Measurements from ENCODE around the gene MIAT.

The MIAT gene

DNA sequence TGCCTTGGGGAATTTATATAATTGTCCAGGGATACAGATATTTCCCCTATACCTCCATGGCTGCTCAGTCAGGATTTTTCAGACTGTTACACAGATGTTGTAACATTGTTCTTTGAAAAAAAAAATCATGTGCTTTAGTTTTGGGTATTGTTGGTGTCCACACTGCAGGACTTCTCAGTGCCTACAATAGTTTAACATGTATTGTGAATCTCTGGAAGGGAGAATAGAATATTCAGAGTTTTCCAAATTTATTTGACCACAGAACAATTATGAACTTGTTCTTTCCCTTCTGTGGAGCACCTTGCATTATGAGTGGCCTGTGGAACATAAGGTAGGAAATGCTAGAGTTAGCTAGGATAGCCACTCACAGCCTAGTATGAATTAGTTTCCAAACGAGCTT, 21.1 kb upstream of the MIAT start:
- H3K27ac ChIP-seq (ENCODE audit: low read depth, low read length) = no peak overlapping the region
- no peaks in the 10 kb centered on the region for H3K36me3 ChIP-seq (ENCODE audit: control insufficient read depth, insufficient read depth, low read length)
- H3K4me3 ChIP-seq (ENCODE audit: low read length) = no peak overlapping the region
- H3K9ac ChIP-seq (ENCODE audit: low read length) = no peak overlapping the region
- H3K27me3 ChIP-seq (ENCODE audit: control insufficient read depth, insufficient read depth, low read length) = no peaks in the 10 kb centered on the region
- no peaks in the 10 kb centered on the region for H3K4me1 ChIP-seq (ENCODE audit: control insufficient read depth, insufficient read depth, low read length)

DNA sequence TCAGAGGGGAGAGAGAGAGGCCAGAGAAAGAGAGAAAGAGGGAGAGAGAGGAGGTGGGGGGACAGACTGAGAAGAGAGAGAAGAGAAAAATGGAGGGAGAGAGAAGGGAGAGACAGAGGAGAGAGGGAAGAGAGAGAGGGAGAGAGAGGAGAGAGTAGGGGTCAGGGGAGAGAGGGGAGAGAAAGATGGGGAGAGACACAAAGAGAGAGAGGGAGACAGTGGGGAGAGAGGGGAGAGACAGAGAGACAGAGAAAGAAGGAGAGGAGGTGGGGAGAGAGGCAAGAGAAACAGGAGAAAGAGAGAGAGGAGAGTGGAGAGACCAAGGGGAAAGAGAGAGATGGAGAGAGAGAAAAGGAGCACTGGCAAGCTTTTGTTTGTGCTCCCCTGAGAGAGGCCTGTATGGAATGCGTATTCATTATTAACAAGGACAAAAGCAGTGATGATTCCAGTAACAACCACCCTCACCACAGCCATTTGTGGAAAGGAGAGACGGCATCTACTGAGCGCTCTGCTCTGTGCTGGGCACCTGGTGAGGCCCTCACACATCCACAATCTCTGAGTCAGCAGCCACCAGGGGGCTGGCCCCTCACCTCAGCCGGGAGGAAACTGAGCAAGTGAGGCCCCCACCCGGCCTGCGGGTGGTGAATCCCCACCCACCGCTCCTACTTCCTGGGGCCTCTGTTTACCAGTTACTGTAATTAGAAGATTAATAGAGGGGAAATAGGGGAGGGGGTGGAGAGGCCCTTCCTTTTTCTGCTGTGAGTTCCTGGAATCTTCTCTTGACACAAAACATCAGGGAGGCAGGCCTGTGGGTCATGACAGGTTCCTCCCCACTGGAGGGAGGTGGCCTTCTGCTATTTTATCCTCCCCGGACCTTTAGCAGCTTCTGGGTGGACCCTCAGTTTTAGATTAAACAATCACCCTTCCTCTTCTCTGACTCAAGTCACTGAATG, 14.6 kb upstream of the MIAT start:
- no peaks in the 10 kb centered on the region for H3K27me3 ChIP-seq (ENCODE audit: control insufficient read depth, insufficient read depth, low read length)
- H3K4me1 ChIP-seq (ENCODE audit: control insufficient read depth, insufficient read depth, low read length) = no peaks in the 10 kb centered on the region
- H3K9ac ChIP-seq (ENCODE audit: low read length) = no peak overlapping the region
- no peaks in the 10 kb centered on the region for H3K36me3 ChIP-seq (ENCODE audit: control insufficient read depth, insufficient read depth, low read length)
- no peak overlapping the region for H3K27ac ChIP-seq (ENCODE audit: low read depth, low read length)
- no peak overlapping the region for H3K4me3 ChIP-seq (ENCODE audit: low read length)

- Histone ChIP-seq H3K9ac (ENCODE audit: low read length) (no peak overlapping the region), H3K36me3 (ENCODE audit: control insufficient read depth, insufficient read depth, low read length) (no peaks in the 10 kb centered on the region), H3K27ac (ENCODE audit: low read depth, low read length) (no peak overlapping the region), H3K4me1 (ENCODE audit: control insufficient read depth, insufficient read depth, low read length) (no peaks in the 10 kb centered on the region), H3K4me3 (ENCODE audit: low read length) (no peak overlapping the region), H3K27me3 (ENCODE audit: control insufficient read depth, insufficient read depth, low read length) (peaks cover 2% of the 10 kb centered on the region)
These were observed 13.8 kb upstream of the MIAT start for GRCh38 chr22:26643418-26644100.

DNA sequence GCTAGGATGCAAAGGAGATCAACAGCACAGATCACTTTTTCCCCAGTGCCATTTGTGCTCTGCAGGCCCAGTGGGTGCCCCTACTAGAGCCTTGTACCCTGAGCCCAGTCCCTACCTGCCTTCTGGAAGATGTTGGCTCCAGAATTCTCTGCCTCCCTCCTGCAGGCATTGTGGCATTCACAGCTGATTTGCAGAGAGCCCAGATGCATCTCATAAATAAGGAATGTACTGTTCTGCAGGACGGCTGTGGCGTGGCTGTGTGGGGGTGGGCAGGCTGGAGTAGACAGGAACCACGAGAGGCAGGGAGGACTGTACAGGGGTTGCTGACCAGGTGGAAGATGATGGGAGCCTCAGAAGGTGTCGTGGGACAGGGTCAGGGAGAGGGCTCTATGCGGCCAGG, 11.2 kb upstream of the MIAT start:
- peaks cover 7% of the 10 kb centered on the region for H3K27me3 ChIP-seq (ENCODE audit: control insufficient read depth, insufficient read depth, low read length)

GRCh38 chr22:26648011-26648497, 9.3 kb upstream of the MIAT start:
- Histone ChIP-seq H3K4me3 (ENCODE audit: low read length) (no peak overlapping the region), H3K27me3 (ENCODE audit: control insufficient read depth, insufficient read depth, low read length) (peaks cover 8% of the 10 kb centered on the region), H3K27ac (ENCODE audit: low read depth, low read length) (no peak overlapping the region), H3K4me1 (ENCODE audit: control insufficient read depth, insufficient read depth, low read length) (no peaks in the 10 kb centered on the region), H3K36me3 (ENCODE audit: control insufficient read depth, insufficient read depth, low read length) (no peaks in the 10 kb centered on the region), H3K9ac (ENCODE audit: low read length) (no peak overlapping the region)

More for the DNA sequence above, 11.2 kb upstream of the MIAT start:
- Histone ChIP-seq H3K4me1 (ENCODE audit: control insufficient read depth, insufficient read depth, low read length) (no peaks in the 10 kb centered on the region), H3K27ac (ENCODE audit: low read depth, low read length) (no peak overlapping the region), H3K36me3 (ENCODE audit: control insufficient read depth, insufficient read depth, low read length) (no peaks in the 10 kb centered on the region), H3K4me3 (ENCODE audit: low read length) (no peak overlapping the region), H3K9ac (ENCODE audit: low read length) (no peak overlapping the region)

DNA sequence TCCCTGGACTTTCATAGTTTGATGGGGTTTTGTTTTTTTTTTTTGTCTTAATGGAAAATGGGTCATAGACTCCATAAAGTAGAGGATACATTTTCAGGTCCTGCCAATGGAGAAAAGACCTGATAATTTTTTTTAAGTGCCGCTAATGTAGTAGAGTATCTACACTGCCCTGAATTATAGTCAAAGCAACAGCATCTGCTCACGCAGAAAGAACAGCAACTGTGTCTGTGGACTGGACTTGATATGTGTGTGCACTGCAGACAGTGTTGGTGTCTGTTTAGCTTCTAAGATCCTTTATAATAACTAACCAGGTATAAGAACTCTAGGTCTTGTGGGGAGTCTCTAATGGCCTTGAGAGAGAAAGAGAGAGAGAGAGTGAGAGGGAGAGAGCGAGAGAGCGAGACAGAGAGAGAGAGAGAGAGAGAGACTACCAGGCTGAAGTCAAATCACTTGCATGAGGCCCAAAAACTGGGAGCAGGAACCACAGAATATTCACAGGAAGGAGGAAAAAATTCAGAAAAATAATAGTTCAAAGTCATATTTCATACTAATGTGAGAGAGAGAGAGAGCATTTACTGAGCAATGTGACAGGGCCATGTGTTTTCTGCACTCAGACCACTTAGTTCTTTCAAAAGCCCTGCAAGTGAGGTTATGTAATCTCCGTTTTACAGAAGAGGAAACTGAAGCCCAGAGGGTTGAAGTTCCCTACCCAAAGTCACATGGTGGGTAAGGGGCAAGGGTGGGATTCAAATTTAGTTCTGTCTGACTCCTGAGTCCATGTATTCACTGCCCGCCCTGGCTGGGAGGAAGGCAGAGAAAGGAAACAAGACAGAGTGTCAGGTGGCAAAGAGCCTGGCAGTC, 8.6 kb upstream of the MIAT start:
- no peak overlapping the region for H3K27ac ChIP-seq (ENCODE audit: low read depth, low read length)
- no peak overlapping the region for H3K4me3 ChIP-seq (ENCODE audit: low read length)
- H3K27me3 ChIP-seq (ENCODE audit: control insufficient read depth, insufficient read depth, low read length) = peaks cover 10% of the 10 kb centered on the region
- no peak overlapping the region for H3K9ac ChIP-seq (ENCODE audit: low read length)
- H3K4me1 ChIP-seq (ENCODE audit: control insufficient read depth, insufficient read depth, low read length) = no peaks in the 10 kb centered on the region
- no peaks in the 10 kb centered on the region for H3K36me3 ChIP-seq (ENCODE audit: control insufficient read depth, insufficient read depth, low read length)

- Histone ChIP-seq H3K4me3 (ENCODE audit: low read length) (no peak overlapping the region), H3K27me3 (ENCODE audit: control insufficient read depth, insufficient read depth, low read length) (peaks cover 12% of the 10 kb centered on the region), H3K4me1 (ENCODE audit: control insufficient read depth, insufficient read depth, low read length) (no peaks in the 10 kb centered on the region), H3K27ac (ENCODE audit: low read depth, low read length) (no peak overlapping the region), H3K36me3 (ENCODE audit: control insufficient read depth, insufficient read depth, low read length) (no peaks in the 10 kb centered on the region), H3K9ac (ENCODE audit: low read length) (no peak overlapping the region)
These were observed 6.5 kb upstream of the MIAT start for GRCh38 chr22:26650722-26651421.

- H3K9ac ChIP-seq (ENCODE audit: low read length) = no peak overlapping the region
- no peaks in the 10 kb centered on the region for H3K4me1 ChIP-seq (ENCODE audit: control insufficient read depth, insufficient read depth, low read length)
- H3K4me3 ChIP-seq (ENCODE audit: low read length) = no peak overlapping the region
- peaks cover 12% of the 10 kb centered on the region for H3K27me3 ChIP-seq (ENCODE audit: control insufficient read depth, insufficient read depth, low read length)
- no peaks in the 10 kb centered on the region for H3K36me3 ChIP-seq (ENCODE audit: control insufficient read depth, insufficient read depth, low read length)
- no peak overlapping the region for H3K27ac ChIP-seq (ENCODE audit: low read depth, low read length)
These were observed 5.6 kb upstream of the MIAT start for GRCh38 chr22:26651815-26652214.

DNA sequence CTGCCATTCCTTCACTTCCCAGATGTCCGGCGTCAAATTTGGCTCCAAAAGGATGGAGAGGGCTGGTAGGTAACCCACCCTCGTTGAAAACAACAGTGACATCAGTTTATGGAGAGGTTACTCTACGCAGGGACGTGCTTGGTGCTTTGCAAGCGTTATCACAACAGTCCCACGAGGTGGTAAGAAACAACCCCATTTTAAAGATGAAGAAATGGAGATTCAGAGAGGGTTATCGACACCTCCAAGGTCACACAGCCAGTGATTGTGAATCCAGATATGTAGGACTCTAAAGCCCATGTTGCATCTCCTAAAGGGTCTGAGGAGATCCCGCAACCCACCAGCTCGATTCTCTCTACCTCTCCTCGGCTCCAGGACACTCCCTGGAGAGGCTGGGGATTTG, 773 bp downstream of the MIAT start:
- Histone ChIP-seq H3K27ac (ENCODE audit: low read depth, low read length) (no peak overlapping the region), H3K4me3 (ENCODE audit: low read length) (peak overlapping the region; percentile 40), H3K9ac (ENCODE audit: low read length) (no peak overlapping the region), H3K4me1 (ENCODE audit: control insufficient read depth, insufficient read depth, low read length) (peaks cover 4% of the 10 kb centered on the region), H3K36me3 (ENCODE audit: control insufficient read depth, insufficient read depth, low read length) (no peaks in the 10 kb centered on the region), H3K27me3 (ENCODE audit: control insufficient read depth, insufficient read depth, low read length) (peaks cover 13% of the 10 kb centered on the region)

- H3K36me3 ChIP-seq (ENCODE audit: control insufficient read depth, insufficient read depth, low read length) = no peaks in the 10 kb centered on the region
- H3K4me3 ChIP-seq (ENCODE audit: low read length) = peak overlapping the region; percentile 40
- no peak overlapping the region for H3K9ac ChIP-seq (ENCODE audit: low read length)
- peaks cover 12% of the 10 kb centered on the region for H3K27me3 ChIP-seq (ENCODE audit: control insufficient read depth, insufficient read depth, low read length)
- H3K27ac ChIP-seq (ENCODE audit: low read depth, low read length) = no peak overlapping the region
- H3K4me1 ChIP-seq (ENCODE audit: control insufficient read depth, insufficient read depth, low read length) = peaks cover 4% of the 10 kb centered on the region
These were observed 1.5 kb downstream of the MIAT start for GRCh38 chr22:26658671-26659478.

- H3K9ac ChIP-seq (ENCODE audit: low read length) = no peak overlapping the region
- no peaks in the 10 kb centered on the region for H3K36me3 ChIP-seq (ENCODE audit: control insufficient read depth, insufficient read depth, low read length)
- H3K4me3 ChIP-seq (ENCODE audit: low read length) = no peak overlapping the region
- H3K27ac ChIP-seq (ENCODE audit: low read depth, low read length) = no peak overlapping the region
- H3K27me3 ChIP-seq (ENCODE audit: control insufficient read depth, insufficient read depth, low read length) = peaks cover 12% of the 10 kb centered on the region
- peaks cover 4% of the 10 kb centered on the region for H3K4me1 ChIP-seq (ENCODE audit: control insufficient read depth, insufficient read depth, low read length)
These were observed 3.0 kb downstream of the MIAT start for GRCh38 chr22:26660356-26660755.

All from rectal smooth muscle tissue (tissue), 1 donor.